Neural progenitor cell (in vitro differentiated cells): Measurements from ENCODE around the gene IFIH1.

Source experiments
- EZH2 ChIP-seq: fragments of 200-600 bp; sonication (generic); IDR thresholded peaks from 2 replicates; pipeline ENCODE4 v1.6.1; 2017; ENCODE audit warnings: antibody characterized with exemption, mild to moderate bottlenecking, moderate library complexity
- EZH2phosphoT487 ChIP-seq: fragments of 200-600 bp; sonication (generic); IDR thresholded peaks from 2 replicates; pipeline ENCODE4 v1.6.1; 2017; ENCODE audit warnings: antibody characterized with exemption
- TF ChIP-seq, protein P1 (sequence below): fragments of 200-600 bp; sonication (generic); IDR thresholded peaks from 2 replicates; pipeline ENCODE4 v1.5.1; 2017; ENCODE audit warnings: antibody characterized with exemption, mild to moderate bottlenecking

DNA sequence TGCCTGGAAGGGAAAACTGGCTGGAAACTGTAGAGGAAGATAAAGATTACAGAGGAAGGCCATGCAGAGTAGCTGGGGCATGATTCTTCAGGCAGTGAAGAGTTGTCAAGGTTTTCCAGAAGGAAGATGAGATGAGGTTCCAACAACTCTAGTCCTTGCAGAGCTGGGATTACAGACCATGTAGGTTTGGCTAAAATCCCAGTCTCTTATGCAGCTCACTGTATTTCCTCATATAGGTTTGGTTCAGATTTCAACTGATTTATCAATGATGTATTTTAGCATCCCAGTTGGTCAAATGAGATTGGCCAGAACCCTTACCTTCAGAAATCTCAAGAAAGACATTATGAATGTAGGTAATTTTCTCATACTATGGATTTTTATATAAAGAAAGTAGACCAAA is 91.6 kb downstream of the IFIH1 start:
- TF ChIP-seq, protein P1, sequence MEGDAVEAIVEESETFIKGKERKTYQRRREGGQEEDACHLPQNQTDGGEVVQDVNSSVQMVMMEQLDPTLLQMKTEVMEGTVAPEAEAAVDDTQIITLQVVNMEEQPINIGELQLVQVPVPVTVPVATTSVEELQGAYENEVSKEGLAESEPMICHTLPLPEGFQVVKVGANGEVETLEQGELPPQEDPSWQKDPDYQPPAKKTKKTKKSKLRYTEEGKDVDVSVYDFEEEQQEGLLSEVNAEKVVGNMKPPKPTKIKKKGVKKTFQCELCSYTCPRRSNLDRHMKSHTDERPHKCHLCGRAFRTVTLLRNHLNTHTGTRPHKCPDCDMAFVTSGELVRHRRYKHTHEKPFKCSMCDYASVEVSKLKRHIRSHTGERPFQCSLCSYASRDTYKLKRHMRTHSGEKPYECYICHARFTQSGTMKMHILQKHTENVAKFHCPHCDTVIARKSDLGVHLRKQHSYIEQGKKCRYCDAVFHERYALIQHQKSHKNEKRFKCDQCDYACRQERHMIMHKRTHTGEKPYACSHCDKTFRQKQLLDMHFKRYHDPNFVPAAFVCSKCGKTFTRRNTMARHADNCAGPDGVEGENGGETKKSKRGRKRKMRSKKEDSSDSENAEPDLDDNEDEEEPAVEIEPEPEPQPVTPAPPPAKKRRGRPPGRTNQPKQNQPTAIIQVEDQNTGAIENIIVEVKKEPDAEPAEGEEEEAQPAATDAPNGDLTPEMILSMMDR, result no peak
- TF ChIP-seq EZH2 (no peak), EZH2phosphoT487 (no peak)
